Spleen (tissue), 11 donors: ENCODE measurements around the gene MYO18A. TPM values are rescaled to one million over a fixed set of nuclear protein-coding genes. Genes with fewer than 3 reads are reported as not detected.

Experiments used
- DNase-seq: peaks from one replicate; pipeline ENCODE4 v3.0.0-alpha.2; 2020
- H3K27ac ChIP-seq, 8 donors: fragments of 200-600 bp; sonication (generic) in 7 of 8; 1 replicate in 4 of 8; 2 replicates in 4 of 8; pipeline versions ENCODE4 v1.5.0 to v1.8.0; 2016 to 2021; ENCODE audit warnings: inconsistent platforms in 4 of 8, mild to moderate bottlenecking in 4 of 8, moderate library complexity in 1 of 8
- H3K27me3 ChIP-seq, 7 donors: fragments of 200-600 bp; sonication (generic) in 6 of 7; replicated peaks in 1 of 7; 1 replicate in 4 of 7; 2 replicates in 3 of 7; pipeline versions ENCODE4 v1.5.0 to v1.8.0; 2016 to 2021; ENCODE audit warnings: inconsistent platforms in 3 of 7, mild to moderate bottlenecking in 1 of 7
- H3K36me3 ChIP-seq, 6 donors: fragments of 200-600 bp; sonication (generic) in 5 of 6; 1 replicate in 4 of 6; 2 replicates in 2 of 6; pipeline versions ENCODE4 v1.5.0 to v1.8.0; 2016 to 2021; ENCODE audit warnings: inconsistent platforms in 2 of 6
- H3K4me1 ChIP-seq, 6 donors: fragments of 200-600 bp; sonication (generic) in 5 of 6; 1 replicate in 3 of 6; 2 replicates in 3 of 6; pipeline versions ENCODE4 v1.5.0 to v1.8.0; 2016 to 2021; ENCODE audit warnings: inconsistent platforms in 3 of 6
- H3K4me3 ChIP-seq, 8 donors: fragments of 200-600 bp; sonication (generic) in 7 of 8; 1 replicate in 4 of 8; 2 replicates in 4 of 8; pipeline versions ENCODE4 v1.5.0 to v1.8.0; 2016 to 2021; ENCODE audit warnings: inconsistent platforms in 4 of 8, mild to moderate bottlenecking in 4 of 8, moderate library complexity in 2 of 8
- H3K9me3 ChIP-seq, 8 donors: fragments of 200-600 bp; sonication (generic) in 7 of 8; 1 replicate in 4 of 8; 2 replicates in 4 of 8; pipeline versions ENCODE4 v1.5.0 to v1.8.0; 2016 to 2021; ENCODE audit warnings: inconsistent platforms in 4 of 8
- POLR2A ChIP-seq, 3 donors: fragments of 450-650 bp; IDR thresholded peaks; one replicate each; pipeline ENCODE4 v1.5.1; 2017; ENCODE audit warnings: antibody characterized with exemption in 3 of 3, mild to moderate bottlenecking in 1 of 3
- POLR2AphosphoS5 ChIP-seq, 3 donors: sonication (generic); formaldehyde crosslinking; IDR thresholded peaks; one replicate each; pipeline ENCODE4 v1.5.1; 2017; ENCODE audit warnings: antibody characterized with exemption in 3 of 3
- WGBS, 5 donors: extraction: QIAGEN DNeasy Blood & Tissue Kit in 3 of 5; methylation state at CpG; one replicate each; pipeline versions ENCODE4 v1.1.5 to v1.1.7; 2013 to 2018; 5-methylcytosine and 5-hydroxymethylcytosine counted together
- intact Hi-C: fragments of 100-400 bp; cut with DNase I; formaldehyde crosslinking; loops from one replicate; pipeline ENCODE4 v1.15.0; 2023; ENCODE audit warnings: low total_unique reads
- polyA plus RNA-seq, 3 donors: library from polyadenylated mRNA; stranded (reverse); fragments of 200-250 nt; gene quantifications; one replicate each; pipeline ENCODE4 v1.2.1, GENCODE V29; 2013
- total RNA-seq, 7 donors: library from RNA; depleted of rRNA in 3 of 7; stranded (reverse); fragments of >200 nt in 3 of 7; fragmentation: NEBNext Ultra II Directional in 4 of 7; extraction: Animal tissue kit (Norgen Biotek cat#: 25700) in 4 of 7; gene quantifications; one replicate each; pipeline versions ENCODE4 v1.1.0 to v1.2.1, GENCODE V29; 2016 to 2021
- TF ChIP-seq, protein P1 (sequence below), 11 experiments: fragments of 200-600 bp in 7 of 11; fragments of 450-650 bp in 4 of 11; sonication (generic) in 4 of 11; IDR thresholded peaks in 8 of 11; conservative IDR thresholded peaks in 3 of 11; 1 replicate in 7 of 11; 2 replicates in 4 of 11; pipeline versions ENCODE4 v1.4.0 to v1.8.0; 2016 to 2021; ENCODE audit warnings: antibody characterized with exemption in 11 of 11, inconsistent platforms in 4 of 11, mild to moderate bottlenecking in 1 of 11
- donor health status: healthy with polysubstance abuse.
- donor health status: DM: no; HTN: no; CAD: no; lungs with moderate emphysema.
- donor health status: DM: no; HTN: no; CAD: no.
- donor health status: Bipolar disorder and iron deficiency.
- donor health status: healthy.
- donor health status: DM: no; HTN: no; CAD: no.
- donor health status: DM: yes; HTN: yes; CAD: no.

The MYO18A gene
- total and polyA plus RNA-seq, 10 donors = 24.2 to 114 (median 68.0) TPM

- no peak for DNase-seq
- WGBS, 5 donors = 82 to 94% (median 92%) methylated on average over 8 to 9 of the region's 9 CpGs
- TF ChIP-seq, protein P1, sequence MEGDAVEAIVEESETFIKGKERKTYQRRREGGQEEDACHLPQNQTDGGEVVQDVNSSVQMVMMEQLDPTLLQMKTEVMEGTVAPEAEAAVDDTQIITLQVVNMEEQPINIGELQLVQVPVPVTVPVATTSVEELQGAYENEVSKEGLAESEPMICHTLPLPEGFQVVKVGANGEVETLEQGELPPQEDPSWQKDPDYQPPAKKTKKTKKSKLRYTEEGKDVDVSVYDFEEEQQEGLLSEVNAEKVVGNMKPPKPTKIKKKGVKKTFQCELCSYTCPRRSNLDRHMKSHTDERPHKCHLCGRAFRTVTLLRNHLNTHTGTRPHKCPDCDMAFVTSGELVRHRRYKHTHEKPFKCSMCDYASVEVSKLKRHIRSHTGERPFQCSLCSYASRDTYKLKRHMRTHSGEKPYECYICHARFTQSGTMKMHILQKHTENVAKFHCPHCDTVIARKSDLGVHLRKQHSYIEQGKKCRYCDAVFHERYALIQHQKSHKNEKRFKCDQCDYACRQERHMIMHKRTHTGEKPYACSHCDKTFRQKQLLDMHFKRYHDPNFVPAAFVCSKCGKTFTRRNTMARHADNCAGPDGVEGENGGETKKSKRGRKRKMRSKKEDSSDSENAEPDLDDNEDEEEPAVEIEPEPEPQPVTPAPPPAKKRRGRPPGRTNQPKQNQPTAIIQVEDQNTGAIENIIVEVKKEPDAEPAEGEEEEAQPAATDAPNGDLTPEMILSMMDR (IDR thresholded peaks at IDR 0.05 in 8 of 11, conservative IDR thresholded peaks at IDR 0.05 in 3 of 11) = no peak
- peak in 1 of 3 donors; percentile 4 for TF ChIP-seq POLR2AphosphoS5 (IDR thresholded peaks at IDR 0.05)
- Histone ChIP-seq H3K36me3 (peaks cover 0 to 84% (median 49%) of the 10 kb centered on the region in 6 donors), H3K9me3 (no peaks in the 10 kb centered on the region), H3K27ac (no peak overlapping the region), H3K4me1 (peaks cover 0 to 39% (median 15%) of the 10 kb centered on the region in 6 donors), H3K27me3 (no peaks in the 10 kb centered on the region), H3K4me3 (no peak overlapping the region)
- intact Hi-C loops = no loop called here
Measured at GRCh38 chr17:29123111-29123510, 57.1 kb downstream of the MYO18A start.

GRCh38 chr17:29121442-29121841 lies 58.8 kb downstream of the MYO18A start:
- Histone ChIP-seq H3K9me3 (no peaks in the 10 kb centered on the region), H3K27ac (no peak overlapping the region), H3K27me3 (no peaks in the 10 kb centered on the region), H3K36me3 (peaks cover 0 to 81% (median 43%) of the 10 kb centered on the region in 6 donors), H3K4me1 (peaks cover 0 to 43% (median 15%) of the 10 kb centered on the region in 6 donors), H3K4me3 (no peak overlapping the region)
- 85 to 100% (median 97%) methylated on average over 6 to 10 of the region's 10 CpGs for whole genome bisulfite sequencing, 5 donors
- intact Hi-C loops = no loop called here
- DNase-seq = no peak
- TF ChIP-seq POLR2A (IDR thresholded peaks at IDR 0.05) (no peak), POLR2AphosphoS5 (IDR thresholded peaks at IDR 0.05) (no peak)
- TF ChIP-seq, protein P1 (IDR thresholded peaks at IDR 0.05 in 8 of 11, conservative IDR thresholded peaks at IDR 0.05 in 3 of 11) = no peak

DNA sequence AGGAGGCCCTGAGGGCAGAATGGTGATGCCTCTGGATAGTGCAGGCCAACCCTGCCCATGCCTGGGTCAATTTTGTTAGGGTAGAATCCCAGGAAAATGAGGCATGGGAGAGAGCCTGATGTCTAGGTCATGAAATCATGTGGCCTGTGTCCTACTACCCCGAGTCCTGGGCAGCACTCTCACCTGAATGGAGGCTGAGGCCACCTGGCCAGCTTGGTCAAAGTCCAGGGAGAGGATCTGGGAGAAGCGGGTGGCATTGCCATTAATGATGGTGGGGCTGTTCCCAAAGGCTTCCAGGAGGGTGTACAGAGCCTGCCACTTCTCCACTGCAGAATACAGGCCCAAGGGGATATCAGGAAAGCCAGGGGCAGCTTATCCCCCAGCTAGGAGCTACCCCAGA lies 59.8 kb downstream of the MYO18A start:
- intact Hi-C loops = no loop called here
- no peak overlapping the region for H3K4me3 ChIP-seq
- peaks cover 0 to 43% (median 15%) of the 10 kb centered on the region in 6 donors for H3K4me1 ChIP-seq
- H3K36me3 ChIP-seq = peaks cover 0 to 84% (median 48%) of the 10 kb centered on the region in 6 donors
- H3K9me3 ChIP-seq = no peaks in the 10 kb centered on the region
- no peak for DNase-seq
- TF ChIP-seq POLR2AphosphoS5 (IDR thresholded peaks at IDR 0.05) (no peak), POLR2A (IDR thresholded peaks at IDR 0.05) (no peak)
- TF ChIP-seq, protein P1 (IDR thresholded peaks at IDR 0.05 in 8 of 11, conservative IDR thresholded peaks at IDR 0.05 in 3 of 11) = no peak
- H3K27me3 ChIP-seq = no peaks in the 10 kb centered on the region
- no peak overlapping the region for H3K27ac ChIP-seq
- WGBS, 5 donors = 93 to 100% (median 100%) methylated on average over 1 to 2 of the region's 2 CpGs

DNA sequence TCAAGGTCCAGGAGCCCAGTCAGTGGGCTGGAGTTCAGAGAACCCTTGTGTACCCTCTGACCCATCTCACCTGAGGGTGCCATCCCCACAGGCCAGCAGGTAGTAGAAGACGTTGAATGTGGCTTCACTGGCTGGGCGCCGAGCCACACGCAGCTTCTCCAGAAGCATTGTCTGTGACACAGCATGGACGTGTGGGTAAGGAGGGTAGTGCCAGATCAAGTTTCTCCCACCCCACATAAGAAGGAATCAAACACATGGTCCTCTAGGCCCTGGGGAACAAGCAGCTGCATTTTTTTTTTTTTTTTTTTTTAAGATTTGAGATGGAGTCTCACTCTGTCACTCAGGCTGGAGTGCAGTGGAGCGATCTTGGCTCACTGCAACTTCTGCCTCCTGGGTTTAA lies 60.9 kb downstream of the MYO18A start:
- Histone ChIP-seq H3K27ac (no peak overlapping the region), H3K9me3 (no peaks in the 10 kb centered on the region), H3K4me1 (peaks cover 0 to 35% (median 12%) of the 10 kb centered on the region in 6 donors), H3K36me3 (peaks cover 0 to 84% (median 59%) of the 10 kb centered on the region in 6 donors), H3K4me3 (no peak overlapping the region), H3K27me3 (no peaks in the 10 kb centered on the region)
- intact Hi-C loops = no loop called here
- no peak for DNase-seq
- TF ChIP-seq, protein P1 (IDR thresholded peaks at IDR 0.05 in 8 of 11, conservative IDR thresholded peaks at IDR 0.05 in 3 of 11) = no peak
- TF ChIP-seq POLR2A (IDR thresholded peaks at IDR 0.05) (no peak), POLR2AphosphoS5 (IDR thresholded peaks at IDR 0.05) (no peak)
- 88 to 95% (median 93%) methylated on average over 6 of the region's 6 CpGs for WGBS, 5 donors
